ENCODE measurements around the gene TIAM2. TPM values are rescaled to one million over a fixed set of nuclear protein-coding genes. Genes with fewer than 3 reads are reported as not detected.

TIAM2 gene
- total and polyA plus RNA-seq, 10 of the 15 experiments (the other 5 are each of a cell fraction or from before 2014, with no cell fraction given) = 1.1 to 10.5 (median 2.3) TPM

DNA sequence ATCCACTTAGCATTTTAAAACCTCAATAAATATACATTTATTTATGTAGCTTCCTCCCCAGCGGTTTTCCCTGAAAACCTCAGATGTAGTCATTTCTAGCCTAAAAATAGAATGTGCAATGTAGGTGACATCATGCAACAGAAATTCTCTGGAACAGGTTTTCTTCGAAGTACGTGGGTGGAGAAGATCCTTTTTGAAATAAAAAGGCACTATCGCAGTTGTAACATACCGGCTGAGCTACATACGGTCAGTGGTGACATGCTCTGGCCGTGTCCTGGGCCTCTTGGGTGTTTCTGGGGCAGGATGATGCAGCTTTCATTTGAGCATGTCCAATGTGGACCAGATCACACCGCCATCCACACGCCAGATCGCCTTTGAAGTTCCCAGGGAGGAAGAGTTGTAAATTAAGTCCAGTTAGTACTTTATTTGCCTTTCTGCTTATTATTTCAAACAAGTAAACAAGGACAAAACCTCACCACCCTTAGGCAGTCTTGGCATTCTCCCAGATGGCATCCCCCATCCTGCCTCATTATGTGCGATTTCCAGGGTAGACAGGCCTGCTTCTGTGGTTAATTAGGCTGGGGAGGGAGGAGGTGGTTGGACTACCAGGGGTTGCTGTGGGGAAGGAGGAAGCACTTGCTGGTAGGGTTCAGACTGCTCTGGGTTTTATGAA lies 159.2 kb downstream of the TIAM2 start (continued):
- TF ChIP-seq ZZZ3 (IDR thresholded peaks at IDR 0.05; ENCODE audit: control insufficient read depth, insufficient read length, low read depth) (no peak), BHLHE40 (IDR thresholded peaks at IDR 0.05; ENCODE audit: borderline replicate concordance in 1 of 2, low read depth in 2 of 2, low read length in 1 of 2) (no peak), TCF7 (IDR thresholded peaks at IDR 0.05; ENCODE audit: borderline replicate concordance) (no peak), PAX5 (IDR thresholded peaks at IDR 0.05; ENCODE audit: borderline replicate concordance, low read depth, low read length) (no peak), RELA (IDR thresholded peaks at IDR 0.05; ENCODE audit: borderline replicate concordance, partially characterized antibody) (no peak), CEBPB (IDR thresholded peaks at IDR 0.05; ENCODE audit: borderline replicate concordance in 1 of 2, low read depth in 2 of 2, low read length in 2 of 2) (no peak), POU2F2 (IDR thresholded peaks at IDR 0.05; ENCODE audit: borderline replicate concordance, low read depth, low read length) (no peak), MYB (IDR thresholded peaks at IDR 0.05; ENCODE audit: borderline replicate concordance, low read depth, low read length) (no peak), PML (IDR thresholded peaks at IDR 0.05; ENCODE audit: low read length) (no peak), ZNF622 (IDR thresholded peaks at IDR 0.05) (no peak), ZNF207 (IDR thresholded peaks at IDR 0.05; ENCODE audit: borderline replicate concordance) (no peak), MTA2 (IDR thresholded peaks at IDR 0.05; ENCODE audit: low read depth) (no peak), SPI1 (IDR thresholded peaks at IDR 0.05; ENCODE audit: borderline replicate concordance, insufficient read depth, low read depth, low read length) (no peak), ZNF24 (IDR thresholded peaks at IDR 0.05) (no peak), POLR2A (IDR thresholded peaks at IDR 0.05; ENCODE audit: low read depth, low read length) (no peak)
- TF ChIP-seq, protein P1, sequence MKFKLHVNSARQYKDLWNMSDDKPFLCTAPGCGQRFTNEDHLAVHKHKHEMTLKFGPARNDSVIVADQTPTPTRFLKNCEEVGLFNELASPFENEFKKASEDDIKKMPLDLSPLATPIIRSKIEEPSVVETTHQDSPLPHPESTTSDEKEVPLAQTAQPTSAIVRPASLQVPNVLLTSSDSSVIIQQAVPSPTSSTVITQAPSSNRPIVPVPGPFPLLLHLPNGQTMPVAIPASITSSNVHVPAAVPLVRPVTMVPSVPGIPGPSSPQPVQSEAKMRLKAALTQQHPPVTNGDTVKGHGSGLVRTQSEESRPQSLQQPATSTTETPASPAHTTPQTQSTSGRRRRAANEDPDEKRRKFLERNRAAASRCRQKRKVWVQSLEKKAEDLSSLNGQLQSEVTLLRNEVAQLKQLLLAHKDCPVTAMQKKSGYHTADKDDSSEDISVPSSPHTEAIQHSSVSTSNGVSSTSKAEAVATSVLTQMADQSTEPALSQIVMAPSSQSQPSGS (IDR thresholded peaks at IDR 0.05; ENCODE audit: low read length) = peak; percentile 84
- TF ChIP-seq, protein P2, sequence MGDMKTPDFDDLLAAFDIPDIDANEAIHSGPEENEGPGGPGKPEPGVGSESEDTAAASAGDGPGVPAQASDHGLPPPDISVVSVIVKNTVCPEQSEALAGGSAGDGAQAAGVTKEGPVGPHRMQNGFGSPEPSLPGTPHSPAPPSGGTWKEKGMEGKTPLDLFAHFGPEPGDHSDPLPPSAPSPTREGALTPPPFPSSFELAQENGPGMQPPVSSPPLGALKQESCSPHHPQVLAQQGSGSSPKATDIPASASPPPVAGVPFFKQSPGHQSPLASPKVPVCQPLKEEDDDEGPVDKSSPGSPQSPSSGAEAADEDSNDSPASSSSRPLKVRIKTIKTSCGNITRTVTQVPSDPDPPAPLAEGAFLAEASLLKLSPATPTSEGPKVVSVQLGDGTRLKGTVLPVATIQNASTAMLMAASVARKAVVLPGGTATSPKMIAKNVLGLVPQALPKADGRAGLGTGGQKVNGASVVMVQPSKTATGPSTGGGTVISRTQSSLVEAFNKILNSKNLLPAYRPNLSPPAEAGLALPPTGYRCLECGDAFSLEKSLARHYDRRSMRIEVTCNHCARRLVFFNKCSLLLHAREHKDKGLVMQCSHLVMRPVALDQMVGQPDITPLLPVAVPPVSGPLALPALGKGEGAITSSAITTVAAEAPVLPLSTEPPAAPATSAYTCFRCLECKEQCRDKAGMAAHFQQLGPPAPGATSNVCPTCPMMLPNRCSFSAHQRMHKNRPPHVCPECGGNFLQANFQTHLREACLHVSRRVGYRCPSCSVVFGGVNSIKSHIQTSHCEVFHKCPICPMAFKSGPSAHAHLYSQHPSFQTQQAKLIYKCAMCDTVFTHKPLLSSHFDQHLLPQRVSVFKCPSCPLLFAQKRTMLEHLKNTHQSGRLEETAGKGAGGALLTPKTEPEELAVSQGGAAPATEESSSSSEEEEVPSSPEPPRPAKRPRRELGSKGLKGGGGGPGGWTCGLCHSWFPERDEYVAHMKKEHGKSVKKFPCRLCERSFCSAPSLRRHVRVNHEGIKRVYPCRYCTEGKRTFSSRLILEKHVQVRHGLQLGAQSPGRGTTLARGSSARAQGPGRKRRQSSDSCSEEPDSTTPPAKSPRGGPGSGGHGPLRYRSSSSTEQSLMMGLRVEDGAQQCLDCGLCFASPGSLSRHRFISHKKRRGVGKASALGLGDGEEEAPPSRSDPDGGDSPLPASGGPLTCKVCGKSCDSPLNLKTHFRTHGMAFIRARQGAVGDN (IDR thresholded peaks at IDR 0.05) = no peak
- TF ChIP-seq, protein P3, sequence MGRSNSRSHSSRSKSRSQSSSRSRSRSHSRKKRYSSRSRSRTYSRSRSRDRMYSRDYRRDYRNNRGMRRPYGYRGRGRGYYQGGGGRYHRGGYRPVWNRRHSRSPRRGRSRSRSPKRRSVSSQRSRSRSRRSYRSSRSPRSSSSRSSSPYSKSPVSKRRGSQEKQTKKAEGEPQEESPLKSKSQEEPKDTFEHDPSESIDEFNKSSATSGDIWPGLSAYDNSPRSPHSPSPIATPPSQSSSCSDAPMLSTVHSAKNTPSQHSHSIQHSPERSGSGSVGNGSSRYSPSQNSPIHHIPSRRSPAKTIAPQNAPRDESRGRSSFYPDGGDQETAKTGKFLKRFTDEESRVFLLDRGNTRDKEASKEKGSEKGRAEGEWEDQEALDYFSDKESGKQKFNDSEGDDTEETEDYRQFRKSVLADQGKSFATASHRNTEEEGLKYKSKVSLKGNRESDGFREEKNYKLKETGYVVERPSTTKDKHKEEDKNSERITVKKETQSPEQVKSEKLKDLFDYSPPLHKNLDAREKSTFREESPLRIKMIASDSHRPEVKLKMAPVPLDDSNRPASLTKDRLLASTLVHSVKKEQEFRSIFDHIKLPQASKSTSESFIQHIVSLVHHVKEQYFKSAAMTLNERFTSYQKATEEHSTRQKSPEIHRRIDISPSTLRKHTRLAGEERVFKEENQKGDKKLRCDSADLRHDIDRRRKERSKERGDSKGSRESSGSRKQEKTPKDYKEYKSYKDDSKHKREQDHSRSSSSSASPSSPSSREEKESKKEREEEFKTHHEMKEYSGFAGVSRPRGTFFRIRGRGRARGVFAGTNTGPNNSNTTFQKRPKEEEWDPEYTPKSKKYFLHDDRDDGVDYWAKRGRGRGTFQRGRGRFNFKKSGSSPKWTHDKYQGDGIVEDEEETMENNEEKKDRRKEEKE (IDR thresholded peaks at IDR 0.05) = no peak
- TF ChIP-seq, protein P4, sequence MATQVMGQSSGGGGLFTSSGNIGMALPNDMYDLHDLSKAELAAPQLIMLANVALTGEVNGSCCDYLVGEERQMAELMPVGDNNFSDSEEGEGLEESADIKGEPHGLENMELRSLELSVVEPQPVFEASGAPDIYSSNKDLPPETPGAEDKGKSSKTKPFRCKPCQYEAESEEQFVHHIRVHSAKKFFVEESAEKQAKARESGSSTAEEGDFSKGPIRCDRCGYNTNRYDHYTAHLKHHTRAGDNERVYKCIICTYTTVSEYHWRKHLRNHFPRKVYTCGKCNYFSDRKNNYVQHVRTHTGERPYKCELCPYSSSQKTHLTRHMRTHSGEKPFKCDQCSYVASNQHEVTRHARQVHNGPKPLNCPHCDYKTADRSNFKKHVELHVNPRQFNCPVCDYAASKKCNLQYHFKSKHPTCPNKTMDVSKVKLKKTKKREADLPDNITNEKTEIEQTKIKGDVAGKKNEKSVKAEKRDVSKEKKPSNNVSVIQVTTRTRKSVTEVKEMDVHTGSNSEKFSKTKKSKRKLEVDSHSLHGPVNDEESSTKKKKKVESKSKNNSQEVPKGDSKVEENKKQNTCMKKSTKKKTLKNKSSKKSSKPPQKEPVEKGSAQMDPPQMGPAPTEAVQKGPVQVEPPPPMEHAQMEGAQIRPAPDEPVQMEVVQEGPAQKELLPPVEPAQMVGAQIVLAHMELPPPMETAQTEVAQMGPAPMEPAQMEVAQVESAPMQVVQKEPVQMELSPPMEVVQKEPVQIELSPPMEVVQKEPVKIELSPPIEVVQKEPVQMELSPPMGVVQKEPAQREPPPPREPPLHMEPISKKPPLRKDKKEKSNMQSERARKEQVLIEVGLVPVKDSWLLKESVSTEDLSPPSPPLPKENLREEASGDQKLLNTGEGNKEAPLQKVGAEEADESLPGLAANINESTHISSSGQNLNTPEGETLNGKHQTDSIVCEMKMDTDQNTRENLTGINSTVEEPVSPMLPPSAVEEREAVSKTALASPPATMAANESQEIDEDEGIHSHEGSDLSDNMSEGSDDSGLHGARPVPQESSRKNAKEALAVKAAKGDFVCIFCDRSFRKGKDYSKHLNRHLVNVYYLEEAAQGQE (IDR thresholded peaks at IDR 0.05; ENCODE audit: low read depth, low read length) = no peak

Measured in GM12878 (cell line).